WERI-Rb-1 (cell line): ENCODE results near the gene MZB1.

Experiments used
- DNase-seq: peaks from one replicate; pipeline ENCODE4 v3.0.0-alpha.2; 2020
- H3K27ac ChIP-seq: fragments of 250-450 bp; sonication (Bioruptor Pico); 2 replicates; pipeline ENCODE4 v1.5.1; 2020; ENCODE audit warnings: mild to moderate bottlenecking, moderate library complexity
- H3K27me3 ChIP-seq: fragments of 250-450 bp; sonication (Bioruptor Pico); 2 replicates; pipeline ENCODE4 v1.5.1; 2021; ENCODE audit warnings: mild to moderate bottlenecking, low read depth, moderate library complexity; ENCODE audit not compliant: insufficient read depth, severe bottlenecking
- H3K36me3 ChIP-seq: fragments of 250-450 bp; sonication (Bioruptor Pico); 2 replicates; pipeline ENCODE4 v1.5.1; 2020; ENCODE audit warnings: mild to moderate bottlenecking, moderate library complexity
- H3K4me3 ChIP-seq: 2 replicates; pipeline ENCODE4 v1.5.1; 2011; ENCODE audit warnings: low read depth, mild to moderate bottlenecking, control low read depth, low read length
- H3K9me3 ChIP-seq: fragments of 250-450 bp; sonication (Bioruptor Pico); 2 replicates; pipeline ENCODE4 v1.5.1; 2021; ENCODE audit warnings: mild to moderate bottlenecking, moderate library complexity; ENCODE audit not compliant: severe bottlenecking
- TF ChIP-seq, protein P1 (sequence below): IDR thresholded peaks from 2 replicates; pipeline ENCODE4 v1.5.1; 2011; ENCODE audit warnings: low read depth, mild to moderate bottlenecking, control low read depth, inconsistent platforms, low read length

Gene MZB1

DNA sequence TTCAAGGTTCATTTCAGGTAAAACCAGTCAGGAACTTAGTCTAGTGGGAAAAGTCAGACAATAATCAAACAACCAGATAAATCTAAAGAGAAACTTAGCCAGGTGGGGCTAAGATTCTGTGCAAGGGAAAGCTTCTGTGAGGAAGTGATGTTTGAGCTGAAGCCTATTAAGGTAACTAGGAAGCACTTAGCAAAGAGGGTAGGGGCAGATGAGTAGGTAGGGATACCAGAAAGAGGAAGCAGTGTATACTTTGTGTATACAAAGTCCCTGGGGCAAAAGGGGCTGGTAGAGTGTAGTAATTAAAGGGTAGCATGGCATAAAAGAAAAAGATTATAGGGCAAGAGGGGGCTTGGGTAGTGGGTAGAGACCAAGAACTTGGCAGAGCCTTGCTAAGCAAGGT, 17.8 kb upstream of the MZB1 start:
- no peak for DNase-seq
- H3K27me3 ChIP-seq: no peaks in the 10 kb centered on the region
- no peaks in the 10 kb centered on the region for H3K9me3 ChIP-seq
- TF ChIP-seq, protein P1, sequence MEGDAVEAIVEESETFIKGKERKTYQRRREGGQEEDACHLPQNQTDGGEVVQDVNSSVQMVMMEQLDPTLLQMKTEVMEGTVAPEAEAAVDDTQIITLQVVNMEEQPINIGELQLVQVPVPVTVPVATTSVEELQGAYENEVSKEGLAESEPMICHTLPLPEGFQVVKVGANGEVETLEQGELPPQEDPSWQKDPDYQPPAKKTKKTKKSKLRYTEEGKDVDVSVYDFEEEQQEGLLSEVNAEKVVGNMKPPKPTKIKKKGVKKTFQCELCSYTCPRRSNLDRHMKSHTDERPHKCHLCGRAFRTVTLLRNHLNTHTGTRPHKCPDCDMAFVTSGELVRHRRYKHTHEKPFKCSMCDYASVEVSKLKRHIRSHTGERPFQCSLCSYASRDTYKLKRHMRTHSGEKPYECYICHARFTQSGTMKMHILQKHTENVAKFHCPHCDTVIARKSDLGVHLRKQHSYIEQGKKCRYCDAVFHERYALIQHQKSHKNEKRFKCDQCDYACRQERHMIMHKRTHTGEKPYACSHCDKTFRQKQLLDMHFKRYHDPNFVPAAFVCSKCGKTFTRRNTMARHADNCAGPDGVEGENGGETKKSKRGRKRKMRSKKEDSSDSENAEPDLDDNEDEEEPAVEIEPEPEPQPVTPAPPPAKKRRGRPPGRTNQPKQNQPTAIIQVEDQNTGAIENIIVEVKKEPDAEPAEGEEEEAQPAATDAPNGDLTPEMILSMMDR: no peak
- no peak overlapping the region for H3K4me3 ChIP-seq
- H3K36me3 ChIP-seq: no peaks in the 10 kb centered on the region
- no peak overlapping the region for H3K27ac ChIP-seq

DNA sequence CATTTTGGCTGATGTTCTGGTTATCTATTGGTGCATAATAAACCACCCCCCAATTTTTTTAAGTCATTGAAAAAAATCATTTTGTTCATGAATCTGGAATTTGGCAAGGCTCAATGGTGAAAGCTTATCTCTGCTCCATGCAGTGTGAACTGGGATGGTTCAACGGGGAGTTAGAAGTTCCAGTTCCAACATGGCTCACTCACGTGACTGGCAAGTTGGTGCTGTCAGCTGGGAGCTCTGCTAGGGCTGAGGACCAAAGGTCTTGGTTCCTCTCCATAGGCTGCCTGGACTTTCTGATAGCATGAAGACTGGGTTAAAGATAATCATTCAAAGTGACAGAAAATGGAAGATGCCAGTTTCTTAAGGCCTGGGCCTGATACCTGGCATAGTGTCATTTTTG, 17.2 kb upstream of the MZB1 start:
- no peak overlapping the region for H3K27ac ChIP-seq
- TF ChIP-seq, protein P1: no peak

DNA sequence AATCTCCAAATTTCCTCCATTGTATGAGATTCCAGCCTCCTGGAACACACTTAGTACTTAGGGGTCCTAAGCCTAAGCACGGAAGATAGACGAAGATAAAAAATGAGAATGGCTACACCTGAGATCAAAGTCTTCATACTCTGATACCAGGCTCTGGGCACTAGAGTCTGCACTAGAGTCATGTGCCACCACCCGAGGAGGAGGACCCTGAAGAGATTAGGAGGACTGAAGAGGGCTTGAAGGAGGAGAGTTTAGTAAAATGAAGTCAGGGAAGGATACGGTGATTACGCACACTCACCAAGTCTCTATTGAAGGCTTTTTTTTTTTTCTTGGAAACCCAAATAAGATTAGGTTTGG, 14.7 kb upstream of the MZB1 start:
- Histone ChIP-seq H3K9me3 (no peaks in the 10 kb centered on the region), H3K36me3 (no peaks in the 10 kb centered on the region), H3K27ac (peak overlapping the region; percentile 73), H3K27me3 (no peaks in the 10 kb centered on the region), H3K4me3 (peak overlapping the region; percentile 52)
- DNase-seq: peak; percentile 58
- TF ChIP-seq, protein P1: no peak

More for the DNA sequence above, 17.2 kb upstream of the MZB1 start:
- Histone ChIP-seq H3K4me3 (no peak overlapping the region), H3K27me3 (no peaks in the 10 kb centered on the region), H3K9me3 (no peaks in the 10 kb centered on the region), H3K36me3 (no peaks in the 10 kb centered on the region)
- DNase-seq: no peak

DNA sequence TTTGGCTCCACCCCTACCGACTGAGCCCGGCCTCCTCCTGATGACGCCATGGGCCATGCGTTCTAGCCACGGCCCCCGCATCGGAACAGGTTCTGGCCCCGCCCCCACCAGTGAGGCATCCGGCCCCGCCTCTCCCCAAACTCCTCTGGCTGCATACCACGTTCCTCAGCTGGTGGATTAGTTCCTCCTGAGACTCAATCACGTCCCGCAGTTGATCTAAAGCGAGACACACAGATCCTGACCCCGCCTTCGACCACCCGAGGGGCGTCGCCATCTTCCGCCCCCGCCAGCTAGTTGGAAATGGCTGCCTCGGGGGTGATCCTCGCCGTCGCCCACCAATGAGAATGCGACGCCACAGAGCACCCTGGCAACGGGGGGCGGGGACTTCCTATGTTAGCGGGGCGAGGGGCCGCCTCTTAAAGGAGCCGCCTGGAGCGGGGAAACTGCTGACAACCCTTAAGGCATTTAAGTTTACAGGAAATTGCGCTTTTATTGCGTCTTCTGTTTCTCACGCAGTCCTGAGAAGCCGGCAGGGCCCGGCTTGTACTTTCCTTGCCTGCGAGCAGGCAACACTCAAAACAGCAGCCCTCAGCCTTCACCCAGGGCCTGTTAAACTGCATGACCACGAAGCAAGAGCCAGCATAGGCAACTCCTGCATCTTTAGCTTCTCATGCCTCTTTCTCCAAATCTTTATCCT, 14.2 kb upstream of the MZB1 start, which contains the start of gene SPATA24:
SPATA24 (minus strand) TSS at position 303 of the 697 bp plus-strand sequence; CDS start at position 274, 29 bp downstream.
- peak; percentile 98 for DNase-seq
- Histone ChIP-seq H3K4me3 (peak within 1 kb of the TSS; percentile 52), H3K27me3 (no peaks in the 10 kb centered on the region), H3K36me3 (no peaks in the 10 kb centered on the region), H3K9me3 (no peaks in the 10 kb centered on the region), H3K27ac (peak within 1 kb of the TSS; percentile 73)
- TF ChIP-seq, protein P1: no peak

DNA sequence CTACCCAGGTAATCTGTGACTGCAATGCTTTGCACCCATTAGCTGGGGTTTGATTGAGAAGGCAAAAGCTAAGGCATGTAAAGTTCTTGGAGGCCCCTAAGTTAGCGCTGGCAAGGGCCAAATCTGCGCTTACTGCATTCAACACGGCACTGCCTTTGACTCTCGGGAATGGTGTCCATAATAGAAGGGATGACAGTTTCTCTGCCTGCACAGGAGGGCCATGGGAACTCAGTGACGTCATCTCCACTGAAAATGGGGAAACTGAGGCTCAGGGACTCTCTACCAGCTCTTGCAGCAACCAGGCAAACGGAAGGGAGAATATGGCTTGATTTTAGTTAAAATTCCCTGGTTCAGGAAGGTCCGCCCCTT, 13.7 kb upstream of the MZB1 start:
- TF ChIP-seq, protein P1: no peak
- H3K9me3 ChIP-seq: no peaks in the 10 kb centered on the region
- H3K4me3 ChIP-seq: peak overlapping the region; percentile 52
- H3K27ac ChIP-seq: peak overlapping the region; percentile 73
- H3K27me3 ChIP-seq: no peaks in the 10 kb centered on the region
- H3K36me3 ChIP-seq: no peaks in the 10 kb centered on the region
- DNase-seq: no peak
